NCI-H2107 (cell line): ENCODE measurements around the gene ACBD3.

Experiments
- DNase-seq: peaks from one replicate; lab custom pipeline; 2025; lab: John Stamatoyannopoulos, UW

ACBD3 gene

DNA sequence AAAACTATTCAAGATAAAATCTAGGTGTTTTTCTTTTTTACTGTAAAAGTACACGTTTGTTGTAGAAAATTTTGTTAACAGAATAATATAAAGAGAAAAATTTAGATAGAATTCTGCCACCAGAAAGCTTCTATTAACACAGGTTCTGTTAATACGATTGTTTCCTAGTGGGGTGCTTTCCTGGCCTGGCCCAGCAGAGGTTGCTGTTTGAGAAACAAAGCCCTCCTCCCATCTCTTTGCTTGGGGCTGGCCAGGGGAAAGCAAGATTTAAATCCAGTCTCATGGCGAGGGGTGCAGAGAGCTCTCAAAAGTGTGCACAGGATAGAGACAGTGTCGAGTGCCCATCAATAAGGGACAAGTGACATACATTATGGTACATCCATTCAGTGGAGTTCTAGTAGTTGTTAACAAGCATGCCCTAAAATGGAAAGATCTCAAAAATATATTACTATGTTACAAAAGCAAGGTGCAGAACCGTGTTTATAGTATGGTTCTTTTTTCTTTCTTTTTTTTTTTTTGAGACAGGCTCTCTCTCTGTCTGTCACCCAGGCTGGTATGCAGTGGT lies 14.6 kb upstream of the ACBD3 start:
- DNase-seq = no peak

DNA sequence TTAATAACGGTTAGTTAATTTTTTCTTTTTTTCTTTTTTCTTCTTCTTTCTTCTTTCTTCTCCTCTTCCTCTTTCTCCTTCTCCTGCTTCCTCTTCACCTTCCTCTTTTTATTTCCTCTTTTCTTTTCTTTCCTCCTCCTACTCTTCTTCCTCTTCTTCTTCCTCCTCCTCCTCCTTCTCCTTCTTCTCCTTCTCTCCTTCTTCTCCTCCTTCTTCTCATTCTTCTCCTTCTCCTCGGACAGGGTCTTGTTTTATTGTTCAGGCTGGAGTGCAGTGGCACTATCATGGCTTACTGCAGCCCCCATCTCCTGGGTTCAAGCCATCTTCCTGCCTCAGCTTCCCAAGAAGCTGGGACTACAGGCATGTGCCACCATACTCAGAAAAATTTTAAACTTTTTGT lies 13.4 kb upstream of the ACBD3 start:
- no peak for DNase-seq

DNA sequence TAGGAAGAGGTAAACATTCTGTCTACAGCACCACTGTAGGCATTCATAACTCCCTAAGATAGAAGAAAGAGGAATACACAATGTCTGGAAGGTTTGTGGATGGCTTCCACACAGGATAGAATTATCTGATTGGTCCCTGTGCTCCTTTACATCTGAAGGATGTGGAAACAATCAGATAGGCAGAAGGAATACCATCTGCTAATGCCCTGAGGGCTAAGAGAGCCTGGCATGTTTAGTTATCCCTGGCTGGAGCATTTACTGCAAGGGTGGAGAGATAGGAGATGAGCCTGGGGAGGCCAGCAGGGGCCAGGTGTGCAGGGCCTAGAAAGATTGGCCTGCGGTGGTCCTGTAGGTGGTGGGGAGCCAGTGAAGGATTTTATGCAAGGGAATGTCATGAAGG lies 8.6 kb upstream of the ACBD3 start:
- no peak for DNase-seq

DNA sequence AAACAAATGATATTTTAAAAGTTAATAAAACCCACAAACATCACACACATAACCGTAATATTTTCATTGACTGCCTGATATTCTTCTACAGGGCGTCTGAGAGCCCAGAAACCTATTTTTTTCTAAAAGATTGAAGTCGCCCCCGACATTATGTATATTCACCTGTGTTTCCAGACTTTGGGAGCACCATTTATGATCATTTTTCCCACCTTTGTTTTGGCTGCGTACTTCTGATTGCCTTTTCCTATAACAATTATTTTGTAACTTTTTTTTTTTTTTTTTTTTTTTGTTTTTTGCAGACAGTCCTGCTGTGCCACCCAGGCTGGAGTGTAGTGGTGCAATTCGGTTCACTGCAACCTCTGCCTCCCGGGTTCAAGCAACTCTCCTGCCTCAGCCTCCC lies 839 bp upstream of the ACBD3 start:
- DNase-seq = no peak

DNA sequence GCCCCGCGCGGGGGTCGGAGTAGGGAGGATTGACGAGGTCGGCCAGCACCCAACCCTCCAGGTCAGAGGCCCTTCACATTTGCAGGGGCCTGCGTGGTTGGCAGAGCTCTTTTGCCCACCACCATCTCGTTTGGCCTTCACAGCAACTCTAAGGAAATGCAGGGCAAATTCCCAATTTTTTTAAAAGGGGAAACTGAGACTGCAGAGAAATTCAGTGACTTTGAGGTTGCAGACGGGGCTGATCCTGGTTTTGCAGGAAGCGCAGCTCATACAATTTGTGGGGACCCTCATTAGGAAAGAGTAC lies 430 bp upstream of the ACBD3 start:
- DNase-seq = no peak

- no peak for DNase-seq
Observed at GRCh38 chr1:226185141-226186036, 1.2 kb downstream of the ACBD3 start.

DNA sequence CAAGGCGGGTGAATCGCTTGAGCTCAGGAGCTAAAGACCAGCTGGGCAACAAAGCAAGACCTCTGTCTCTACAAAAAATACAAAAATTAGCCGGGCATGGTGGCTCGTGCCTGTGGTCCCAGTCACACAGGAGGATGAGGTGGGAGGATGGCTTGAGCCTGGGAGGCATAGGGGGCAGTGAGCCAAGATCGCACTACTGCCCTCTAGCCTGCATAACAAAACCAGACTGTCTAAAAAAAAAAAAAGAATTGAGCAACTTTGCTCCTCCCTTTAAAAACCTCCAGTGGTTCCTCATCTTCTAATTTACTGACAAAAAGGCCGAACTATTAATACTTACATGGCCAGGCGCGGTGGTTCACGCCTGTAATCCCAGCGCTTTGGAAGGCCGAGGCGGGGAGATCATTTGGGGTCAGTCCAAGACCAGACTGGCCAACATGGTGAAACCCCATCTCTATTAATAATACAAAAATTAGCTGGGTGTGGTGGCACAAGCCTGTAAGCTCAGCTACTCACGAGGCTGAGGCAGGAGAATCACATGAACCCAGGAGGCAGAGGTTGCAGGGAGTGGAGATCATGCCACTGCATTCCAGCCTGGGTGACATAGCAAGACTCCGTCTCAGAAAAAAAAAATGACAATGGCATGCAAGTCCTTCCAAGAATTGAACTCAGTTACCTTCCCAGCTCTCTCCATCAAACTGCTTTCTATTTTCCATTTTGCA lies 4.4 kb downstream of the ACBD3 start:
- DNase-seq = no peak

DNA sequence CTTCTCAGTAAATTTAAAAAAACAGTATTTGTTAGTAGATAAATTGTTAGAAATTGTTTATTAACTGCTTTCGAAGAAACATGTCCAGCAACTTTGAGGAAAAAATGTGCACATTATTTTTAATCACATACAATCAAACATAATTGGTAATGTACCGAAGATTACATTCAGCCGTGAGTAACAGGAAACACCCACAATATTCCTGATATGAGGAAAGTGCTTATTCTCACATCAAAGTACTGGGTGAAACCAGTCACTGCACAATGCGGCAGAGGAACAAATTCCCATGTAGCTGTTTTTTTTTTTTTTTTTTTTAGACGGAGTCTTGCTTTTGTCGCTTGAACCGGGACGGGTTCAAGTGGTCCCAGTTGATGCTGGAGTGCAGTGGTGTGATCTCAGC lies 9.7 kb downstream of the ACBD3 start:
- DNase-seq = no peak

GRCh38 chr1:226172589-226172988 lies 14.0 kb downstream of the ACBD3 start:
- DNase-seq = no peak

DNA sequence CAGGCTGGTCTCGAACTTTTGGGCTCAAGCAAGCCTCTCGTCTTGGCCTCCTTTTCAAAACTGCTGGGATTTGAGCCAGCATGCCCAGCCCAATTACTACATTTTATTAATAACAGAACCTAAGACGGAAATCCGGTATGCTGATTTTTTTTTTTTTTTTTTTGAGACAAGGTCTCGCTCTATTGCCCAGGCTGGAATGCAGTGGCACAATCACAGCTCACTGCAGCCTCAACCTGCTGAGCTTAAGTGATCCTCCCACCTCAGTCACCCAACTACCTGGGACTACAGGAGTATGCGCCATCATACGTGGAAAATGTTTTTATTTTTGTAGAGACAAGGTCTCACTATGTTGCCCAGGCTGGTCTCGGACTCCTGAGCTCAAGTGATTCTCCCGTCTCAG lies 20.2 kb downstream of the ACBD3 start:
- no peak for DNase-seq

GRCh38 chr1:226164154-226164553 lies 22.4 kb downstream of the ACBD3 start:
- DNase-seq = no peak

GRCh38 chr1:226162898-226163297 lies 23.6 kb downstream of the ACBD3 start:
- no peak for DNase-seq

- DNase-seq = no peak
Observed at GRCh38 chr1:226158983-226159382, 27.6 kb downstream of the ACBD3 start.

- DNase-seq = no peak
Observed at GRCh38 chr1:226158457-226158856, 28.1 kb downstream of the ACBD3 start.

- no peak for DNase-seq
Observed at GRCh38 chr1:226157761-226158316, 28.7 kb downstream of the ACBD3 start.

- no peak for DNase-seq
Observed at GRCh38 chr1:226154593-226154992, 31.9 kb downstream of the ACBD3 start.

GRCh38 chr1:226149806-226150205 lies 36.7 kb downstream of the ACBD3 start:
- no peak for DNase-seq

DNA sequence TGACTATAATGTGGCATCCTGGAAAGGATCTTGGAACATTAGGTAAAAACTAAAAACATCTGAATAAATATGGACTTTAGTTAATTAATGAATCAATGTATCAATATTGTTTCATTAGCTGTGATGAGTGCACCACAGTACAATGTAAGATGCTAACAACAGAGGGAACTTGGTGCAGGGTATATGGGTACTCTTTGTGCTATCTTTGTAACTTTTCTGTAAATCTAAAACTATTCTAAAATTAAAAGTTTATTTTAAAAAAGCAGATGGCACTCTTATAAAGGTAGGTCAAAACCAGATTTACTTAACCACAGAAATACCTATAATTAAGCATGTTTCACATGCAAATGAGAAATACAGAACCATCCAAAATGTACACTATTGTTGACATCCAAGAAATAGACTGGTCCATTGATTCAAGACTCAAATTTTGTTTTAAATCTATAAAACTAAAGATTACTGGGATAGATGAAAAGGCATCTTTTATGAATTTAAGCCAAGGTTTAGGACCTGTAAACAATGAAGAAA lies 38.4 kb downstream of the ACBD3 start:
- DNase-seq = no peak

DNA sequence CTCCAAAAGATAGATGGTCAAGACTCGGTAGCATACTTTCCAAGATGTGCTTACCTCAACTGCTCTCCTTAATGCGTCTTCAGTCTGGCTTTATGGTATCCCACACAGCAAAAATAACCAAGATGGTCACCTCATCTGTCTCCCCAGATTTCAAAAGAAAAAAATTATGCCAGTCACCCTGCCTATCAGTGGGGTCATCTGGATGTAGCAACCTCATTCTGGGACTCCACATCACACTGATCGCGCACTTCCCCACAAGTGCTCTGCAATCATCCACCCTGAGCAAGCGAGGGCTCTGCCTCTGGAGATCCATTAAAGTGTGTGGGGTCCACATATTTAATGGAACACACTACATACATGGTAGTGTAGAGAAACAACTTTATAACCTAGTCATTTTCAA lies 42.5 kb downstream of the ACBD3 start:
- DNase-seq = no peak

- no peak for DNase-seq
Observed at GRCh38 chr1:226135709-226136108, 50.8 kb downstream of the ACBD3 start.

GRCh38 chr1:226135059-226135651 lies 51.4 kb downstream of the ACBD3 start:
- DNase-seq = peak; percentile 58
